Thyroid gland (tissue), 4 donors: ENCODE results near the gene FKBP5.
"Not testable (repeated sequence)": the region's sequence is repeated elsewhere in the genome, so short reads cannot be mapped to it uniquely, and the experiment has no call there.

Experiments used
- CTCF ChIP-seq, 6 experiments: fragments of 200-600 bp in 3 of 6; fragments of 450-650 bp in 3 of 6; sonication (generic) in 3 of 6; IDR thresholded peaks; one replicate each; pipeline ENCODE4 v1.5.1; 2016 to 2019; ENCODE audit warnings: antibody characterized with exemption in 6 of 6, mild to moderate bottlenecking in 2 of 6, inconsistent platforms in 1 of 6, moderate library complexity in 1 of 6
- POLR2A ChIP-seq, 2 donors: fragments of 450-650 bp; IDR thresholded peaks; one replicate each; pipeline ENCODE4 v1.6.1; 2017; ENCODE audit warnings: antibody characterized with exemption in 2 of 2, mild to moderate bottlenecking in 2 of 2, moderate library complexity in 1 of 2

GRCh38 chr6:35698430-35698829, 9.7 kb upstream of the FKBP5 start:
- TF ChIP-seq POLR2A, CTCF (IDR thresholded peaks at IDR 0.05): not testable (repeated sequence)
